ENCODE data around the gene RNF181. TPM values are rescaled to one million over a fixed set of nuclear protein-coding genes. Genes with fewer than 3 reads are reported as not detected.

RNF181 gene
- total and polyA plus RNA-seq, 4 donors: 90.2 to 296 (median 185) TPM

DNA sequence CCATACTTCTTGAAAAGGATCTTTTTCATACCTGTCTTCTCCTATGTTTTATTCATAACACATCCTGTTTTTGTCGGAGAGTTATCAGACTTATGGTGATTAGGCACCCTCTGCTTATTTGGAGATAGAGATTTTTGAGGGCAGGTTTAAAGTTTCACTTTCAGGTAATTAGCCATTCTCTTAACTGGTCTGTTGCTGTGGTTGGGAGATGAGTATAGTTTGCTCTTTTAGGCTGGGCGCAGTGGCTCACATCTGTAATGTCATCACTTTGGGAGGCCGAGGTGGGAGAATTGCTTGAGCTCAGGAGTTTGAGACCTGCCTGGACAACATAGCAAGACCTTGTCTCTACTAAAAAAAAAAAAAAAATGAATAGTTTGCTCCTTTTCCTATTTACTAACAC, 47.2 kb downstream of the RNF181 start:
- WGBS, 2 donors: 75 to 88% methylated on average over 3 of the region's 3 CpGs
- Histone ChIP-seq H3K4me3 (no peak overlapping the region), H3K4me1 (ENCODE audit: control insufficient read depth in 5 of 5, insufficient read depth in 5 of 5, low read length in 5 of 5) (no peaks in the 10 kb centered on the region), H3K36me3 (ENCODE audit: control insufficient read depth in 4 of 4, insufficient read depth in 4 of 4, low read length in 4 of 4) (peaks cover 43 to 67% (median 56%) of the 10 kb centered on the region in 4 donors), H3K27me3 (ENCODE audit: control insufficient read depth in 3 of 3, insufficient read depth in 3 of 3, low read length in 2 of 3) (no peaks in the 10 kb centered on the region), H3K9me3 (ENCODE audit: control insufficient read depth in 4 of 4, insufficient read depth in 3 of 4, low read length in 3 of 4) (no peaks in the 10 kb centered on the region), H3K27ac (ENCODE audit: low read depth in 1 of 2, low read length in 1 of 2) (no peak overlapping the region), H3K9ac (ENCODE audit: insufficient read depth in 1 of 2, low read length in 2 of 2) (no peak overlapping the region)
- TF ChIP-seq, protein P1, sequence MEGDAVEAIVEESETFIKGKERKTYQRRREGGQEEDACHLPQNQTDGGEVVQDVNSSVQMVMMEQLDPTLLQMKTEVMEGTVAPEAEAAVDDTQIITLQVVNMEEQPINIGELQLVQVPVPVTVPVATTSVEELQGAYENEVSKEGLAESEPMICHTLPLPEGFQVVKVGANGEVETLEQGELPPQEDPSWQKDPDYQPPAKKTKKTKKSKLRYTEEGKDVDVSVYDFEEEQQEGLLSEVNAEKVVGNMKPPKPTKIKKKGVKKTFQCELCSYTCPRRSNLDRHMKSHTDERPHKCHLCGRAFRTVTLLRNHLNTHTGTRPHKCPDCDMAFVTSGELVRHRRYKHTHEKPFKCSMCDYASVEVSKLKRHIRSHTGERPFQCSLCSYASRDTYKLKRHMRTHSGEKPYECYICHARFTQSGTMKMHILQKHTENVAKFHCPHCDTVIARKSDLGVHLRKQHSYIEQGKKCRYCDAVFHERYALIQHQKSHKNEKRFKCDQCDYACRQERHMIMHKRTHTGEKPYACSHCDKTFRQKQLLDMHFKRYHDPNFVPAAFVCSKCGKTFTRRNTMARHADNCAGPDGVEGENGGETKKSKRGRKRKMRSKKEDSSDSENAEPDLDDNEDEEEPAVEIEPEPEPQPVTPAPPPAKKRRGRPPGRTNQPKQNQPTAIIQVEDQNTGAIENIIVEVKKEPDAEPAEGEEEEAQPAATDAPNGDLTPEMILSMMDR (IDR thresholded peaks at IDR 0.05; ENCODE audit: control extremely low read depth, extremely low read depth): no peak
- ATAC-seq (ENCODE audit: insufficient read depth, low FRiP score) (no peak), DNase-seq (no peak)

DNA sequence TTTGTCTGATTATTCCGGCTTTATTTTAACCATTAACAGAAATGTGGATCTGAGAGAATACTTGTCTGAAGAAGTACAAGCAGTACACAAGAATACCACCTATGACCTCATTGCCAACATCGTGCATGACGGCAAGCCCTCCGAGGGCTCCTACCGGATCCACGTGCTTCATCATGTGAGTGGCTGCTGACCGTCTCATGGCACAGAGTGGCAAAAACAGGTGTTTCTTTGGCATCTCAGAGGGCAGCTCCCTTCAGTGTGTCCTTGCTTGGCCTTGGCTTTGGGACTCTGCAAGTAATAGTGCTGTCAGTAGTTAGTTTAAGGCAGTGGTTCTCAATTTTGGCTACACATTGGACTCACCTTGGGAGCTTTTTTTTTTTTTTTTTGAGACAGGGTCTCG, 49.4 kb downstream of the RNF181 start:
- no peak overlapping the region for H3K9ac ChIP-seq (ENCODE audit: insufficient read depth in 1 of 2, low read length in 2 of 2)
- no peak overlapping the region for H3K4me3 ChIP-seq
- TF ChIP-seq, protein P1 (IDR thresholded peaks at IDR 0.05; ENCODE audit: control extremely low read depth, extremely low read depth): no peak
- WGBS, 2 donors: 94 to 95% methylated on average over 8 of the region's 8 CpGs
- no peak for DNase-seq
- no peaks in the 10 kb centered on the region for H3K9me3 ChIP-seq (ENCODE audit: control insufficient read depth in 4 of 4, insufficient read depth in 3 of 4, low read length in 3 of 4)
- peaks cover 0 to 5% (median 5%) of the 10 kb centered on the region in 5 donors for H3K4me1 ChIP-seq (ENCODE audit: control insufficient read depth in 5 of 5, insufficient read depth in 5 of 5, low read length in 5 of 5)
- ATAC-seq (ENCODE audit: insufficient read depth, low FRiP score): no peak
- no peak overlapping the region for H3K27ac ChIP-seq (ENCODE audit: low read depth in 1 of 2, low read length in 1 of 2)
- peaks cover 51 to 72% (median 60%) of the 10 kb centered on the region in 4 donors for H3K36me3 ChIP-seq (ENCODE audit: control insufficient read depth in 4 of 4, insufficient read depth in 4 of 4, low read length in 4 of 4)
- H3K27me3 ChIP-seq (ENCODE audit: control insufficient read depth in 3 of 3, insufficient read depth in 3 of 3, low read length in 2 of 3): no peaks in the 10 kb centered on the region

DNA sequence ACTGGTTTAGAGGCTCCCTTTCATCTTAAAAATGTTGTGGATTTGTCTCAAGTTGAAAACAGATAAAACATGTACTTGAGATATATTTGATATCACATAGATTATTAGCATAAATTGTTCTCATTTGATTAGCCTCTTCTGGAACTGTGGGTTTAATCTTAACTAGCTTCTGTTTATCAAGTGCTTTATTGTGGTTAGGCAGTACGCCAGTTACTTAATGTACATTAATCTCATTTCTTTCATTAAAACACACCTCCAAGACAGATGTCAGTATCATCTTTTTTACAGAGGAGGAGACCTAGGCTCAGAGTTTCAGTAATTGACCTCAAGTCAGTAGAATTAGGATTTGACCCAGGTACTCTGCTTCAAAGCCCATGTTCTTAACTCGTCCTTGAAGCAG, 50.6 kb downstream of the RNF181 start:
- H3K27me3 ChIP-seq (ENCODE audit: control insufficient read depth in 3 of 3, insufficient read depth in 3 of 3, low read length in 2 of 3): no peaks in the 10 kb centered on the region
- no peaks in the 10 kb centered on the region for H3K9me3 ChIP-seq (ENCODE audit: control insufficient read depth in 4 of 4, insufficient read depth in 3 of 4, low read length in 3 of 4)
- DNase-seq (no peak), ATAC-seq (ENCODE audit: insufficient read depth, low FRiP score) (no peak)
- H3K9ac ChIP-seq (ENCODE audit: insufficient read depth in 1 of 2, low read length in 2 of 2): no peak overlapping the region
- no peak overlapping the region for H3K4me3 ChIP-seq
- H3K4me1 ChIP-seq (ENCODE audit: control insufficient read depth in 5 of 5, insufficient read depth in 5 of 5, low read length in 5 of 5): peaks cover 0 to 5% (median 5%) of the 10 kb centered on the region in 5 donors
- H3K27ac ChIP-seq (ENCODE audit: low read depth in 1 of 2, low read length in 1 of 2): no peak overlapping the region
- TF ChIP-seq, protein P1 (IDR thresholded peaks at IDR 0.05; ENCODE audit: control extremely low read depth, extremely low read depth): no peak
- 92 to 97% methylated on average over 2 of the region's 2 CpGs for WGBS, 2 donors
- H3K36me3 ChIP-seq (ENCODE audit: control insufficient read depth in 4 of 4, insufficient read depth in 4 of 4, low read length in 4 of 4): peaks cover 47 to 66% (median 56%) of the 10 kb centered on the region in 4 donors

Small RNAs within 50 kb of the gene (small RNA-seq; reads per million reads assigned to genes)
- not detected for gene RN7SL126P (ENCODE audit: low replicate concordance)

Other genes starting within 250 kb of the RNF181 start
- gene RETSAT, start 241.2 kb upstream of the RNF181 start, total RNA-seq: 10 to 100 TPM; 19.6 to 55.4 TPM
- gene RETSAT, start 241.2 kb upstream of the RNF181 start, polyA plus RNA-seq: 10 to 100 TPM; 24.6 to 25.1 TPM
- gene ELMOD3, start 241.0 kb upstream of the RNF181 start, total RNA-seq: 10 to 100 TPM; 14.4 to 26.5 TPM
- gene ELMOD3, start 241.0 kb upstream of the RNF181 start, polyA plus RNA-seq: 10 to 100 TPM; 11.9 to 15.0 TPM
- gene CAPG, start 185.4 kb upstream of the RNF181 start, total RNA-seq: 100 to 1,000 TPM in 1 of 2 donors, 10 to 100 TPM in 1; 53.2 to 393 TPM
- 100 to 1,000 TPM; 387 to 415 TPM for gene CAPG, start 185.4 kb upstream of the RNF181 start, polyA plus RNA-seq
- under 1 TPM; 0.37 to 0.74 TPM for gene SH2D6, start 177.0 kb upstream of the RNF181 start, total RNA-seq
- gene SH2D6, start 177.0 kb upstream of the RNF181 start, polyA plus RNA-seq: under 1 TPM; 0.14 to 0.69 TPM
- gene MAT2A, start 56.6 kb upstream of the RNF181 start, total RNA-seq: 100 to 1,000 TPM; 150 to 228 TPM
- 100 to 1,000 TPM in 1 of 2 donors, 10 to 100 TPM in 1; 79.4 to 168 TPM for gene MAT2A, start 56.6 kb upstream of the RNF181 start, polyA plus RNA-seq
- 10 to 100 TPM; 41.5 to 69.2 TPM for gene GGCX, start 34.3 kb upstream of the RNF181 start, total RNA-seq
- gene GGCX, start 34.3 kb upstream of the RNF181 start, polyA plus RNA-seq: 10 to 100 TPM; 21.8 to 48.1 TPM
- 100 to 1,000 TPM in 1 of 2 donors, 10 to 100 TPM in 1; 64.0 to 207 TPM for gene VAMP8, start 18.2 kb upstream of the RNF181 start, total RNA-seq
- gene VAMP8, start 18.2 kb upstream of the RNF181 start, polyA plus RNA-seq: 100 to 1,000 TPM; 434 to 626 TPM
- gene VAMP5, start 11.3 kb upstream of the RNF181 start, total RNA-seq: 10 to 100 TPM; 18.5 to 68.8 TPM
- 100 to 1,000 TPM in 1 of 2 donors, 10 to 100 TPM in 1; 77.3 to 165 TPM for gene VAMP5, start 11.3 kb upstream of the RNF181 start, polyA plus RNA-seq
- 10 to 100 TPM; 10.2 to 29.0 TPM for gene TMEM150A, start 7.0 kb downstream of the RNF181 start, total RNA-seq
- 10 to 100 TPM; 34.5 to 48.6 TPM for gene TMEM150A, start 7.0 kb downstream of the RNF181 start, polyA plus RNA-seq
- 10 to 100 TPM; 38.4 to 43.0 TPM for gene C2orf68, start 16.3 kb downstream of the RNF181 start, total RNA-seq
- gene C2orf68, start 16.3 kb downstream of the RNF181 start, polyA plus RNA-seq: 10 to 100 TPM; 23.2 to 51.9 TPM
- gene USP39, start 20.4 kb downstream of the RNF181 start, total RNA-seq: 10 to 100 TPM; 40.9 to 42.9 TPM
- gene USP39, start 20.4 kb downstream of the RNF181 start, polyA plus RNA-seq: 10 to 100 TPM; 29.9 to 42.1 TPM
- over 10,000 TPM in 1 of 2 donors, 1,000 to 10,000 TPM in 1; 6,615 to 19,115 TPM for gene SFTPB, start 72.5 kb downstream of the RNF181 start, total RNA-seq
- over 10,000 TPM; 12,892 to 14,488 TPM for gene SFTPB, start 72.5 kb downstream of the RNF181 start, polyA plus RNA-seq
- gene GNLY, start 98.6 kb downstream of the RNF181 start, total RNA-seq: 10 to 100 TPM in 1 of 2 donors, not detected in 1; 12.1 TPM
- 10 to 100 TPM in 1 of 2 donors, 1 to 10 TPM in 1; 9.0 to 13.6 TPM for gene GNLY, start 98.6 kb downstream of the RNF181 start, polyA plus RNA-seq
- gene ATOH8, start 158.2 kb downstream of the RNF181 start, total RNA-seq: 10 to 100 TPM; 38.6 to 51.4 TPM
- 10 to 100 TPM; 49.7 to 63.3 TPM for gene ATOH8, start 158.2 kb downstream of the RNF181 start, polyA plus RNA-seq